GM18505 (cell line): ENCODE results near the gene HS3ST3A1.

Source experiments
- ATAC-seq: cut with Tn5 transposase; IDR thresholded peaks from one replicate; pipeline ENCODE4 v1.9.1; 2021; ENCODE audit not compliant: unreplicated experiment
- POLR2A ChIP-seq: IDR thresholded peaks from 4 replicates; pipeline ENCODE4 v1.6.1; 2011; ENCODE audit warnings: borderline replicate concordance; ENCODE audit not compliant: insufficient read depth, insufficient read length; ENCODE audit errors: extremely low read depth

The HS3ST3A1 gene

GRCh38 chr17:13626703-13627102 is 25.0 kb upstream of the HS3ST3A1 start:
- TF ChIP-seq POLR2A = no peak
- ATAC-seq = no peak

GRCh38 chr17:13619462-13619861 is 17.7 kb upstream of the HS3ST3A1 start:
- TF ChIP-seq POLR2A = no peak
- no peak for ATAC-seq

- TF ChIP-seq POLR2A = no peak
- ATAC-seq = no peak
These were observed 14.3 kb upstream of the HS3ST3A1 start for GRCh38 chr17:13616031-13616430.

DNA sequence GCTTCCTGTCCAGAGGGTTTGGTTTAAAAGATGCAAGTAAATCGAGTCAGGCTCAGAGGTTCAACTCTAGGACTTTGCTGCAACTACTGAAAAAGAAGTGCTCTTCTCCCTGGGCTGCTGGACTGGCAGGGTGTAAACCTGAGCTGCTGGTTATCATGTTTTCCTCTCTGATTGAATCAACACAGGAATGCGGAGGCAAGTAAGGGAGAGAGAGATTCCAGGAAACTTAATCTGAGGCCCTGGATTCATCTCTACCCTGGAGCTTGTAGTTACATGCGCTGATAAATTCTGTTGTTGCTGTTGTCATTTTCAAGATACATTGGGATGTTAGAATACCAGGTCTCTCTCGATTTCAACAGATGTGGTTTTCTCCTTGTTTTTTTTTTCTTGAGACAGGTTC is 8.2 kb upstream of the HS3ST3A1 start:
- TF ChIP-seq POLR2A = no peak
- no peak for ATAC-seq

- ATAC-seq = no peak
- TF ChIP-seq POLR2A = no peak
These were observed 380 bp downstream of the HS3ST3A1 start for GRCh38 chr17:13601322-13601775.

DNA sequence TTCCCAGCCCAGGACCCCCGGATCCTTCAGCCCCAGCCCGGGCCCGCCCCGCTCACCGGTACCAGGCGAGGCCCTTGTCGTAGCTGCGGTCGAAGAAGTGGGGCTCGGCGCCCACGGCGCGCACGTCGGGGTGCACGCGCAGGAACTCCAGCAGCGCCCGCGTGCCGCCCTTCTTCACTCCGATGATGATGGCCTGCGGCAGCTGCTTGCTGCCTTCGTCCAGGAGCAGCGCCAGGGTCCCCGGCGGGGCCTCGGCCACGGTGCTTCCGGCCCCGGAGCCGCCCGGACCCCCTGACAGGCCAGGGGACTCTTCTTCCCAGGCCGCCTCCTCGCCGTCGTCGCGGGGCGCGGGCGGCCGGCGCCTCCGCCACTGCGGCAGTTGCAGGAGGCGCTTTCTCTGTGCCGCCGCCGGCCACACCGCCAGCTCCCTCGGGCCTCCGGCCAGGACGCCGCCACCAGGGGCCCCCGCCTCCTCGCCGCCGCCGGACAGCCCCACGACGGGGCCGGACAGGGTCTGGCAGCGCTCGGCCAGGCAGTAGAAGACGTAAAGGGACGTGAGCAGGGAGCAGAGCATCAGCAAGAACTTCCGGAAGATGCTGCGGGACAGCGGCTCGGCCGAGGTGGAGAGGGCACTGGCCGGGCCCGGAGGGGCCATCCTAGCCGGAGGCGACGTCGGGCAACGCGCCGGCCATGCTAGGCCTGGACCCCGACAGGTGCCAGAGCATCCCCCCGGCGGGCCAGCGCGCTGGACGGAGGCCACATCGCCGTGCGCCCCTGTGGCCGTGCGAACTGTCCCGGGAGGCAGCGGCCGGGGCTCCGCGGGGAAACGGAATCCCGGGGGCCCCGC is 1.0 kb downstream of the HS3ST3A1 start:
- no peak for ATAC-seq
- TF ChIP-seq POLR2A = no peak

DNA sequence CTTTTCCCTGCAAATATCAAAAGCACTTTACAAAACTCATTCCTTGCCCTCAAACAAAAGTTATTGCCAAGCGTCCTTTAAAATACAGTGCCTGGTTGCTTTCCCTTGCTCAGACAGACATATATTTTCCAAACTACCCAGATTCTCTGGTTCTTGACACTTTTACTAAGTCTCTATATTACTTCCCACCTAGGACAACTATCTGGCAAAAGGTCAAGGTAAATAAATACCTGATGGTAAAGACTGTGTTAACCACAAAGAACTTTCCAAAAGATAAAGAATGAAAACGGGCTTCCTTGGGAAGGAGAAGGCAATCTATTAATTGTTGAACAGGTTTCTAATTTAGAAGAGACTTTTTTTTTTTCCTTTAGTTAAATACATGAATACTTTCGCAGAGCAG is 1.9 kb downstream of the HS3ST3A1 start:
- no peak for ATAC-seq
- TF ChIP-seq POLR2A = no peak

- TF ChIP-seq POLR2A = no peak
- no peak for ATAC-seq
These were observed 2.6 kb downstream of the HS3ST3A1 start for GRCh38 chr17:13599168-13599577.

DNA sequence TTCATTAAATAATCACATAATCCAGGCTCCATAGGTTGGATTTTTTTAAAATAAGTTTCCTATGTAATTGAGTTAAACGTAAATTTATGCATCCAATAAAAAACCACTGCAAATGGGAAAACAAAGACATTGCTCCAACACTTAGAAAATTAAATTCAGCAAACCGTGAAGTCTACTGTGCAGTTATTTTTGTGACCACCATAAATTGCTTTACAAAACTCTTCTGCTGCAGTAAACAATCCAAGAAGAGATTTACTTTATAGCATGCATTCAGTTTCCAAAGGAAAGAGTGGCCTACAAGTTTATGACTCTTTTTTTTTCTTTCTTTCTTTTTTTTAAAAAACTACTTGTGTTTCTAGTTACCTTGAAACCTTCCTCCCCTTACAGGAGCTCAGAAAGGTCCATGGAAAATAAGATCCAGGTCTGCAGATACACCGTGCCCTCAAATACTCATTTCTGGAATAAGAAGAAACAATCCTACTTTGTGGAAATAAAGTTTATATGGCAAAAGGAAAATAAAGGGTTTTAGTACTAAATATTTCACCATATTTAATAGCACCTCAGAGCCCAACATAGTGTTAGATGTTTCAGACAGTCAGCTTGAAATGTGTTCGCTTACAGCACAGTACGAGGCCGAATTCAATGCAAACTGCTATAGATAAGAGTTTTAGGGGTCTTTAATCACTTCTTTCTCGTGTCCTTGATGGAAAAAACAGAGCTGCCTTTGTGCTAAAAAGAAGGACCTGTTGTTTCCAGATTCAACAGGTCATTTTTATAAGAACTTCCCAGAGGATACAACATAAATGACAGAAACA is 3.2 kb downstream of the HS3ST3A1 start:
- ATAC-seq = no peak
- TF ChIP-seq POLR2A = no peak

DNA sequence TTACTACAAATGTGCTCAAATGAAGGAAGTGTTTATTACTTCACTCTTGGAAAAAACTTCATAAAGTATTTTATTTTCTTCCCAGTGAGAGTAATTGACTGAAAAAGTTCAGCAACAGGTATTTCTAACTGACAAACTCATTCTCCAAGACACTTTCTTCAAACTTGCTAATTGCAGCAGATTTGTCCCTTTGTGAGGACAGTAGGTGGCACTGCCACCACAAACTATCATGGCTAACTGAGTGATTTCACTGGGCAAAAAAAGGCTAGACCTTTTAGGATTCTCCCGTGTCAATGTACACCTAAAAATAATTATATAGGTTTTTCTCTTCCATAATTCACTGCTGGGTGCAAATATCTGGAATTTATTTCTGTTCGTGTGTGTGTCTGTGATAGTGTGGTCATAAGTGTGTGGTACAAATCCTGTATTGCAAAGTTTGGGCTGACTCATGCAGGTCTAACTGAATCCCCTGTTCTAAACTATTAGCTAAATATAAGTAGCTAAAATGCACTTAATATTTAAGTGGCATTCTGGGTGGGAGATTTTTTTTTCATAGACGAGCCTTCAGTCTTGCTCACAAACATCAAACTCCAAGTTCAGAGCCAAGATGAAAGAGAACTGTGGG is 3.9 kb downstream of the HS3ST3A1 start:
- no peak for TF ChIP-seq POLR2A
- no peak for ATAC-seq

- no peak for TF ChIP-seq POLR2A
- no peak for ATAC-seq
These were observed 5.3 kb downstream of the HS3ST3A1 start for GRCh38 chr17:13596241-13596923.

- no peak for TF ChIP-seq POLR2A
- ATAC-seq = no peak
These were observed 6.2 kb downstream of the HS3ST3A1 start for GRCh38 chr17:13595599-13595899.
